Mammary epithelial cell (primary cell): ENCODE measurements around the gene USPL1.

Source experiments
- EZH2 ChIP-seq: IDR thresholded peaks from 2 replicates; pipeline ENCODE4 v1.6.1; 2012; ENCODE audit warnings: low read length, inconsistent platforms, borderline replicate concordance
- TF ChIP-seq, protein P1 (sequence below), 2 donors: IDR thresholded peaks in 1 of 2; conservative IDR thresholded peaks in 1 of 2; 2 replicates each; pipeline ENCODE4 v1.5.1; 2011 to 2012; ENCODE audit warnings: inconsistent platforms in 2 of 2, low read length in 2 of 2, mild to moderate bottlenecking in 2 of 2, control low read depth in 1 of 2, low read depth in 1 of 2; ENCODE audit not compliant: insufficient read depth in 1 of 2; ENCODE audit errors: extremely low read depth in 1 of 2

DNA sequence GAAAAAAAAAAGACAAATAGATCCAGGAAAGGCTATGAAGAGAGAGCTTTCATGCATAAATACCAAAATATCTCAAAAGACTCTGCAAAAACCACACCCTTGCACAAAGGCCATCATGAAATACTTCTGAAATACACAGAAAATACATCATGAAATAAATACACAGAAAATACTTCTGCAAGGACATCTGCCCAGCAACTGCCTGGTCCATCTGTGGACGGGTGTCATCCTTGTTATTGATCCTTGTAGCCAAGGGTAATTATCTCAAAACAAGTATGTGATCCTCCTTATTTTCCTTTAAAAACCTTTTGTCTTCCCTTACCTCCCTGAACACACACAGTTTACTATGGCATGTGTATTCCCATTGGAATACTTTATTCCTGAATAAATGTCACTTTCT, 6.9 kb downstream of the USPL1 start:
- TF ChIP-seq, protein P1, sequence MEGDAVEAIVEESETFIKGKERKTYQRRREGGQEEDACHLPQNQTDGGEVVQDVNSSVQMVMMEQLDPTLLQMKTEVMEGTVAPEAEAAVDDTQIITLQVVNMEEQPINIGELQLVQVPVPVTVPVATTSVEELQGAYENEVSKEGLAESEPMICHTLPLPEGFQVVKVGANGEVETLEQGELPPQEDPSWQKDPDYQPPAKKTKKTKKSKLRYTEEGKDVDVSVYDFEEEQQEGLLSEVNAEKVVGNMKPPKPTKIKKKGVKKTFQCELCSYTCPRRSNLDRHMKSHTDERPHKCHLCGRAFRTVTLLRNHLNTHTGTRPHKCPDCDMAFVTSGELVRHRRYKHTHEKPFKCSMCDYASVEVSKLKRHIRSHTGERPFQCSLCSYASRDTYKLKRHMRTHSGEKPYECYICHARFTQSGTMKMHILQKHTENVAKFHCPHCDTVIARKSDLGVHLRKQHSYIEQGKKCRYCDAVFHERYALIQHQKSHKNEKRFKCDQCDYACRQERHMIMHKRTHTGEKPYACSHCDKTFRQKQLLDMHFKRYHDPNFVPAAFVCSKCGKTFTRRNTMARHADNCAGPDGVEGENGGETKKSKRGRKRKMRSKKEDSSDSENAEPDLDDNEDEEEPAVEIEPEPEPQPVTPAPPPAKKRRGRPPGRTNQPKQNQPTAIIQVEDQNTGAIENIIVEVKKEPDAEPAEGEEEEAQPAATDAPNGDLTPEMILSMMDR (conservative IDR thresholded peaks at IDR 0.05 in 1 of 2, IDR thresholded peaks at IDR 0.05 in 1 of 2; ENCODE audit: extremely low read depth in 1 of 2, insufficient read depth in 1 of 2, low read depth in 1 of 2, low read length in 2 of 2), result no peak
- TF ChIP-seq EZH2, result no peak
